Fibroblast of skin of left quadriceps (primary cell): ENCODE measurements around the gene NCEH1.
"Not testable (repeated sequence)": the region's sequence is repeated elsewhere in the genome, so short reads cannot be mapped to it uniquely, and the experiment has no call there.

ENCODE experiments used
- DNase-seq, 2 experiments: peaks; one replicate each; pipeline ENCODE4 v3.0.0-alpha.2; 2013; ENCODE audit warnings: low read depth in 2 of 2

The NCEH1 gene

GRCh38 chr3:172676196-172676922, 34.5 kb downstream of the NCEH1 start:
- no peak for DNase-seq

GRCh38 chr3:172675441-172676193, 35.2 kb downstream of the NCEH1 start:
- peak in 1 of 2 experiments; percentile 29 for DNase-seq

- DNase-seq = peak; percentile 49 to 50
These were observed 37.6 kb downstream of the NCEH1 start for GRCh38 chr3:172673210-172673679.

GRCh38 chr3:172669021-172669420, 41.8 kb downstream of the NCEH1 start:
- no peak for DNase-seq

- DNase-seq = peak; percentile 65 to 71
These were observed 43.8 kb downstream of the NCEH1 start for GRCh38 chr3:172666873-172667694.

GRCh38 chr3:172666181-172666872, 44.5 kb downstream of the NCEH1 start:
- DNase-seq = no peak

- not testable (repeated sequence) for DNase-seq
These were observed 45.4 kb downstream of the NCEH1 start for GRCh38 chr3:172665510-172665909.

- DNase-seq = not testable (repeated sequence)
These were observed 50.4 kb downstream of the NCEH1 start for GRCh38 chr3:172660421-172660820.

- peak in 1 of 2 experiments; percentile 9 for DNase-seq
These were observed 51.4 kb downstream of the NCEH1 start for GRCh38 chr3:172659246-172660002.

- peak; percentile 87 to 89 for DNase-seq
These were observed 52.3 kb downstream of the NCEH1 start for GRCh38 chr3:172658344-172659245.

- DNase-seq = no peak
These were observed 54.3 kb downstream of the NCEH1 start for GRCh38 chr3:172656602-172657001.

GRCh38 chr3:172655388-172655787, 55.5 kb downstream of the NCEH1 start:
- DNase-seq = no peak

- DNase-seq = no peak
These were observed 56.4 kb downstream of the NCEH1 start for GRCh38 chr3:172654470-172654869.

GRCh38 chr3:172653004-172653572, 57.8 kb downstream of the NCEH1 start:
- DNase-seq = no peak

- no peak for DNase-seq
These were observed 58.8 kb downstream of the NCEH1 start for GRCh38 chr3:172651936-172652625.

- no peak for DNase-seq
These were observed 60.9 kb downstream of the NCEH1 start for GRCh38 chr3:172649987-172650386.

GRCh38 chr3:172648747-172649146, 62.1 kb downstream of the NCEH1 start:
- no peak for DNase-seq

- no peak for DNase-seq
These were observed 63.0 kb downstream of the NCEH1 start for GRCh38 chr3:172647823-172648222.

- DNase-seq = no peak
These were observed 63.8 kb downstream of the NCEH1 start for GRCh38 chr3:172647080-172647479.
